MM.1S (cell line): ENCODE results near the gene RANBP9.

Experiments used
- DNase-seq: peaks from one replicate; pipeline ENCODE4 v3.0.0-alpha.2; 2015
- H2AFZ ChIP-seq: fragments of 300-600 bp; sonication (generic); 2 replicates; pipeline ENCODE4 v1.6.0; 2016; ENCODE audit warnings: antibody characterized with exemption, low read length
- H3F3A ChIP-seq: fragments of 300-600 bp; sonication (generic); 2 replicates; pipeline ENCODE4 v1.6.1; 2016; ENCODE audit warnings: mild to moderate bottlenecking, antibody characterized with exemption, low read length, moderate library complexity, mixed read lengths; ENCODE audit not compliant: insufficient read depth
- H3K27ac ChIP-seq: fragments of 300-600 bp; sonication (generic); 2 replicates; pipeline ENCODE4 v1.5.1; 2016; ENCODE audit warnings: mild to moderate bottlenecking, low read length
- H3K27me3 ChIP-seq: fragments of 300-600 bp; sonication (generic); replicated peaks from 2 replicates; pipeline ENCODE4 v1.6.0; 2016; ENCODE audit warnings: low read length; ENCODE audit not compliant: insufficient read depth
- H3K36me3 ChIP-seq: fragments of 300-600 bp; sonication (generic); replicated peaks from 2 replicates; pipeline ENCODE4 v1.6.1; 2016; ENCODE audit warnings: mild to moderate bottlenecking, low read length, mixed read lengths; ENCODE audit not compliant: insufficient read depth
- H3K4me1 ChIP-seq: fragments of 300-600 bp; sonication (generic); 2 replicates; pipeline ENCODE4 v1.6.1; 2016; ENCODE audit warnings: low read length, mixed read lengths
- H3K4me2 ChIP-seq: fragments of 300-600 bp; sonication (generic); 2 replicates; pipeline ENCODE4 v1.6.0; 2016; ENCODE audit warnings: low read depth, low read length
- H3K4me3 ChIP-seq: fragments of 300-600 bp; sonication (generic); 2 replicates; pipeline ENCODE4 v1.5.1; 2016; ENCODE audit warnings: low read length, mixed read lengths
- H3K79me2 ChIP-seq: fragments of 300-600 bp; sonication (generic); 2 replicates; pipeline ENCODE4 v1.6.1; 2016; ENCODE audit warnings: mixed run types, low read length, mixed read lengths
- H3K9ac ChIP-seq: fragments of 300-600 bp; sonication (generic); 2 replicates; pipeline ENCODE4 v1.6.1; 2016; ENCODE audit warnings: low read length, mixed read lengths
- H3K9me2 ChIP-seq: fragments of 300-600 bp; sonication (generic); replicated peaks from 2 replicates; pipeline ENCODE4 v1.6.1; 2016; ENCODE audit warnings: mild to moderate bottlenecking, low read length, mixed read lengths; ENCODE audit not compliant: insufficient read depth
- H3K9me3 ChIP-seq: fragments of 300-600 bp; sonication (generic); replicated peaks from 2 replicates; pipeline ENCODE4 v1.6.1; 2016; ENCODE audit warnings: mild to moderate bottlenecking, low read length, mixed read lengths; ENCODE audit not compliant: insufficient read depth
- H4K20me1 ChIP-seq: fragments of 300-600 bp; sonication (generic); 2 replicates; pipeline ENCODE4 v1.6.1; 2016; ENCODE audit warnings: mild to moderate bottlenecking, low read length, moderate library complexity, mixed read lengths; ENCODE audit not compliant: insufficient read depth
- EZH2 ChIP-seq: fragments of 300-600 bp; sonication (generic); optimal IDR thresholded peaks from 2 replicates; pipeline ENCODE3; 2017; ENCODE audit warnings: low read depth, mild to moderate bottlenecking, antibody characterized with exemption, low read length, mixed read lengths
- EZH2phosphoT487 ChIP-seq: fragments of 300-600 bp; sonication (generic); IDR thresholded peaks from 2 replicates; pipeline ENCODE4 v1.6.1; 2018; ENCODE audit warnings: antibody characterized with exemption, low read length
- TF ChIP-seq, protein P1 (sequence below): fragments of 300-600 bp; sonication (generic); IDR thresholded peaks from 2 replicates; pipeline ENCODE4 v1.5.1; 2016; ENCODE audit warnings: antibody characterized with exemption, low read length, mixed read lengths

The RANBP9 gene

DNA sequence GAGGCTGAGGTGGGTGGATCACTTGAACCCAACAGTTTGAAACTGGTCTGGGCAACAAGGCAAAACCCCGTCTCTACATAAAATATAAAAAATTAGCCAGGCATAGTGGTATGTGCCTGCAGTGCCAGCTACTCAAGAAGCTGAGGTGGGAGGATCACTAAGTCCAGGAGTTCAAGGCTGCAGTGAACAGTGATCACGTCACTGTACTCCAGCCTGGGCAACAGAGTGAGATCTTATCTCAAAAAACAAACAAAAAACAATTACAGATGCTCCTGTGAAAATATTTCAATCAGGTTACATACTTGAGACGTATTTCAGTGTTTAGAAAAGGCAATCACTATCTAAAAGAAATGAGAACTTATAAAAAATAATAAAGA lies 33.8 kb downstream of the RANBP9 start:
- H3K36me3 ChIP-seq: no peaks in the 10 kb centered on the region

DNA sequence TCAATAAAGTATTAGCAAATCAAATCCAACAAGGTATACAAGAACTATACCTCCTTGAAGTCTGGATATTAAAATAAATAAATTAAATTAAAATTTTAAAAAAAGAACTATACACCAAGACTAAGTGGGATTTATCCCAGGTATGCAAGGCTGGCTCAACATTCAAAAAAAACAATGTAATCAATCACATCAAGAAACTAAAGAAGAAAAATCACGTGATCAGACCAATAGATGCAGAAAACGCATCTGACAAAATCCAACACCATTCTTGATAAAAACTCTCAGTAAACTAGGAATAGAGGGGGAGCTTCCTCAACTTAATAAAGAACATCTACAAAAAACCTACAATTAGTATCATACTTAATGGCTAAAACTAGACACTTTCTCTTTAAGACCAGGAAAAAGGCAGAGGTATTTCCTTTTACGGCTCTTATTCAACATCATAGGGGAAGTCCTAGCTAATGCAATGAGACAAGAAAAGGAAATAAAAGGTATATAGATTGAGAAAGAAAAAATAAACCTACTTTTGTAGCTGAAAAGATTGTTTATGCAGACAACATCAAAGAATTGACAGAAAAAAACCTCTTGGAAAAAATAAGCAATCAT lies 35.0 kb downstream of the RANBP9 start:
- Histone ChIP-seq H3K4me2 (no peak overlapping the region), H3K4me3 (no peak overlapping the region), H3K27me3 (no peaks in the 10 kb centered on the region), H4K20me1 (no peaks in the 10 kb centered on the region), H3K27ac (no peak overlapping the region), H3F3A (peaks cover 7% of the 10 kb centered on the region), H2AFZ (no peak overlapping the region), H3K9me3 (no peaks in the 10 kb centered on the region), H3K4me1 (peaks cover 9% of the 10 kb centered on the region), H3K36me3 (no peaks in the 10 kb centered on the region), H3K9ac (no peak overlapping the region), H3K79me2 (peaks cover 96% of the 10 kb centered on the region), H3K9me2 (no peaks in the 10 kb centered on the region)
- no peak for TF ChIP-seq EZH2phosphoT487
- TF ChIP-seq, protein P1, sequence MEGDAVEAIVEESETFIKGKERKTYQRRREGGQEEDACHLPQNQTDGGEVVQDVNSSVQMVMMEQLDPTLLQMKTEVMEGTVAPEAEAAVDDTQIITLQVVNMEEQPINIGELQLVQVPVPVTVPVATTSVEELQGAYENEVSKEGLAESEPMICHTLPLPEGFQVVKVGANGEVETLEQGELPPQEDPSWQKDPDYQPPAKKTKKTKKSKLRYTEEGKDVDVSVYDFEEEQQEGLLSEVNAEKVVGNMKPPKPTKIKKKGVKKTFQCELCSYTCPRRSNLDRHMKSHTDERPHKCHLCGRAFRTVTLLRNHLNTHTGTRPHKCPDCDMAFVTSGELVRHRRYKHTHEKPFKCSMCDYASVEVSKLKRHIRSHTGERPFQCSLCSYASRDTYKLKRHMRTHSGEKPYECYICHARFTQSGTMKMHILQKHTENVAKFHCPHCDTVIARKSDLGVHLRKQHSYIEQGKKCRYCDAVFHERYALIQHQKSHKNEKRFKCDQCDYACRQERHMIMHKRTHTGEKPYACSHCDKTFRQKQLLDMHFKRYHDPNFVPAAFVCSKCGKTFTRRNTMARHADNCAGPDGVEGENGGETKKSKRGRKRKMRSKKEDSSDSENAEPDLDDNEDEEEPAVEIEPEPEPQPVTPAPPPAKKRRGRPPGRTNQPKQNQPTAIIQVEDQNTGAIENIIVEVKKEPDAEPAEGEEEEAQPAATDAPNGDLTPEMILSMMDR: no peak
- no peak for TF ChIP-seq EZH2
- DNase-seq: no peak

More for the DNA sequence above, 33.8 kb downstream of the RANBP9 start:
- Histone ChIP-seq H3K79me2 (peaks cover 92% of the 10 kb centered on the region), H3K4me3 (no peak overlapping the region), H3F3A (peaks cover 8% of the 10 kb centered on the region), H2AFZ (no peak overlapping the region), H3K9me3 (no peaks in the 10 kb centered on the region), H3K9ac (no peak overlapping the region), H3K4me2 (no peak overlapping the region), H3K27me3 (no peaks in the 10 kb centered on the region), H4K20me1 (no peaks in the 10 kb centered on the region), H3K4me1 (peaks cover 9% of the 10 kb centered on the region), H3K9me2 (no peaks in the 10 kb centered on the region), H3K27ac (no peak overlapping the region)
- TF ChIP-seq EZH2: no peak
- TF ChIP-seq EZH2phosphoT487: no peak
- TF ChIP-seq, protein P1: no peak
- no peak for DNase-seq

DNA sequence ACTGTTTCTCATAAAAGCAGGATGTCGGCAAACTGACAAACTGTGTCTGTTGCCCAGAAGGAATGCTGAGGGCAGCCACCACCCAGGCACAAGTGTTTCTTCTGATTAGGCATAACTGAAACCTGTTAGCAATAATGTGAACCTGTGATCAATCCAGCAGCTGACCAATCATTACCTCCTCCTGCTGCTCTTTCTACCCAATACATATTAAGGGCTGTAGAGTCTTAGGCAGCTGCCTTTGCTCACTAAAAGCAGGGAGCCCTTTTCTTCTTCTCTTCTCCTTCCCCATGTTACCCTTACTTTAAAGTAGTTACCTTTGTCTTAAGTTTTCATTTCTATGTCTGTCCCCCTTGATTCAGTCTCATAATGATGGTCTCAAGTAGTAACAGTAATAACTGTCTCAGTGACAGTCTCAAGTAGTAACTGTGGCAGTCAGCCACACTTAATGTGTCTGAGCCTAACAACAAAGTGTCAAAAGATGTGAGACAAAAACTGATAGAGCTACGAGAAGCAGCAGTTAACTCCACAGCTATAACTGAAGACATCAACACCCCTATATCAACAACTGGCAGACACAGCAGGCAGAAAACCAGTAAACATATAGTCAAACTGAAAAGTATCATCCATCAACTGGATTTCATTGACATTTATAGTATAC lies 37.0 kb downstream of the RANBP9 start:
- DNase-seq: no peak
- TF ChIP-seq, protein P1: no peak
- no peak for TF ChIP-seq EZH2
- TF ChIP-seq EZH2phosphoT487: no peak
- no peaks in the 10 kb centered on the region for H3F3A ChIP-seq
- H3K27ac ChIP-seq: no peak overlapping the region
- H3K9me2 ChIP-seq: no peaks in the 10 kb centered on the region
- H3K9ac ChIP-seq: no peak overlapping the region
- peaks cover 98% of the 10 kb centered on the region for H3K79me2 ChIP-seq
- no peaks in the 10 kb centered on the region for H4K20me1 ChIP-seq
- no peak overlapping the region for H2AFZ ChIP-seq
- H3K4me2 ChIP-seq: no peak overlapping the region
- peaks cover 7% of the 10 kb centered on the region; the same call in 1 of the 2 replicates for H3K4me1 ChIP-seq
- H3K9me3 ChIP-seq: no peaks in the 10 kb centered on the region
- H3K36me3 ChIP-seq: no peaks in the 10 kb centered on the region
- H3K4me3 ChIP-seq: no peak overlapping the region
- no peaks in the 10 kb centered on the region for H3K27me3 ChIP-seq
